ENCODE measurements around the gene C8G. TPM values are rescaled to one million over a fixed set of nuclear protein-coding genes. Genes with fewer than 3 reads are reported as not detected.

Gene C8G
- total RNA-seq, 1 donor from 2014 or later: 2.2 TPM

- DNase-seq (ENCODE audit: low spot score): no peak
- H3K36me3 Mint-ChIP-seq (ENCODE audit: low read depth): no peaks in the 10 kb centered on the region
- H3K27ac Mint-ChIP-seq (ENCODE audit: unreplicated experiment): no peak overlapping the region
- peaks cover 6% of the 10 kb centered on the region for H3K4me1 Mint-ChIP-seq (ENCODE audit: low read depth)
- no peak overlapping the region for H3K4me3 Mint-ChIP-seq (ENCODE audit: unreplicated experiment)
- peaks cover 3% of the 10 kb centered on the region for H3K27me3 Mint-ChIP-seq (ENCODE audit: low read depth)
- no peaks in the 10 kb centered on the region for H3K9me3 Mint-ChIP-seq (ENCODE audit: low read depth)
- no peak for TF ChIP-seq CTCF (IDR thresholded peaks at IDR 0.05)
Observed at GRCh38 chr9:136970361-136970760, 25.3 kb downstream of the C8G start.

GRCh38 chr9:136971746-136972145 lies 26.7 kb downstream of the C8G start:
- Mint-ChIP-seq H3K27me3 (ENCODE audit: low read depth) (no peaks in the 10 kb centered on the region), H3K36me3 (ENCODE audit: low read depth) (no peaks in the 10 kb centered on the region), H3K4me3 (ENCODE audit: unreplicated experiment) (no peak overlapping the region), H3K9me3 (ENCODE audit: low read depth) (no peaks in the 10 kb centered on the region), H3K4me1 (ENCODE audit: low read depth) (peaks cover 11% of the 10 kb centered on the region), H3K27ac (ENCODE audit: unreplicated experiment) (no peak overlapping the region)
- no peak for DNase-seq (ENCODE audit: low spot score)
- TF ChIP-seq CTCF (IDR thresholded peaks at IDR 0.05): no peak

GRCh38 chr9:136972335-136972734 lies 27.3 kb downstream of the C8G start:
- DNase-seq (ENCODE audit: low spot score): no peak
- Mint-ChIP-seq H3K27me3 (ENCODE audit: low read depth) (no peaks in the 10 kb centered on the region), H3K4me1 (ENCODE audit: low read depth) (peaks cover 11% of the 10 kb centered on the region), H3K4me3 (ENCODE audit: unreplicated experiment) (no peak overlapping the region), H3K9me3 (ENCODE audit: low read depth) (no peaks in the 10 kb centered on the region), H3K27ac (ENCODE audit: unreplicated experiment) (no peak overlapping the region), H3K36me3 (ENCODE audit: low read depth) (no peaks in the 10 kb centered on the region)
- no peak for TF ChIP-seq CTCF (IDR thresholded peaks at IDR 0.05)

GRCh38 chr9:136972743-136973142 lies 27.7 kb downstream of the C8G start:
- no peak for TF ChIP-seq CTCF (IDR thresholded peaks at IDR 0.05)
- H3K27me3 Mint-ChIP-seq (ENCODE audit: low read depth): no peaks in the 10 kb centered on the region
- H3K27ac Mint-ChIP-seq (ENCODE audit: unreplicated experiment): no peak overlapping the region
- no peak for DNase-seq (ENCODE audit: low spot score)
- no peaks in the 10 kb centered on the region for H3K36me3 Mint-ChIP-seq (ENCODE audit: low read depth)
- H3K9me3 Mint-ChIP-seq (ENCODE audit: low read depth): no peaks in the 10 kb centered on the region
- no peak overlapping the region for H3K4me3 Mint-ChIP-seq (ENCODE audit: unreplicated experiment)
- peaks cover 15% of the 10 kb centered on the region for H3K4me1 Mint-ChIP-seq (ENCODE audit: low read depth)

GRCh38 chr9:136973618-136974617 lies 28.9 kb downstream of the C8G start:
- no peak for TF ChIP-seq CTCF (IDR thresholded peaks at IDR 0.05)
- Mint-ChIP-seq H3K27ac (ENCODE audit: unreplicated experiment) (no peak overlapping the region), H3K9me3 (ENCODE audit: low read depth) (no peaks in the 10 kb centered on the region), H3K4me1 (ENCODE audit: low read depth) (peaks cover 15% of the 10 kb centered on the region), H3K4me3 (ENCODE audit: unreplicated experiment) (no peak overlapping the region), H3K27me3 (ENCODE audit: low read depth) (no peaks in the 10 kb centered on the region), H3K36me3 (ENCODE audit: low read depth) (no peaks in the 10 kb centered on the region)
- DNase-seq (ENCODE audit: low spot score): no peak
